GM18508 (cell line): Measurements from ENCODE around the gene RABGAP1L.

ENCODE experiments used
- ATAC-seq: cut with Tn5 transposase; IDR thresholded peaks from one replicate; pipeline ENCODE4 v1.9.1; 2021; ENCODE audit warnings: moderate number of reproducible peaks; ENCODE audit not compliant: insufficient read depth, unreplicated experiment

Gene RABGAP1L

DNA sequence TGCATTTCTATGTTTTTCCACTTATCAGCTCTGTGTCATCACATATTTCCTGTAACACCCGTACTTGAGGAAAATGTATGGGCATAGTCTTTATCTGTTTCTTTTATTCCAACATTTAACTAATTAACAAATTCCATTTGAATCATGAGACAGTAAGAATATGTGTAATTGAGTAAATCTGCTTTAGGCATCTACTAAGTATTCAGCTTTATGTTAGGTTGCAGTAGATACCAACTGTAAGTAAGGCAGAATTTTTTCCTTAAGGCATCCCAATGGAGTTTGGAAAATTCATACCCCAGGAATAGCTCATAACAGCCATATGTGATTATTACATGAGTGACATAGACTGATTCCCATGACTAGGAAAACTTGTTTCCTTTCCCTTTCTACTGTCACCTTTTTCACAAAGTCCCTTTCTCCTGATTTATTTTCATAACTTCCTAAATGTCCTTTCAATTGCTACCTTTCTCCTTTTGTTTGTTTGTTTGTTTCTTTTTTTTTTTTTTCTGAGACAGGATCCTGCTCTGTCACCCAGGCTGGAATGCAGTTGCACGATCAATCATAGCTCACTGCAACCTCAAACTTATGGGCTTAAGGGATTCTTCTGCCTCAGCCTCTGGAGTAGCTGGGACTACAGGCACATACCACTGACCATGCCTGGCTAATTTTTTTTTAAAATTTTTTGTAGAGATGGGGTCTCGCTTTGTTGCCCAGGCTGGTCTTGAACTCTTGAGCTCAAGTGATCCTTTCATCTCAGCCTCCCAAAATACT is 780.6 kb downstream of the RABGAP1L start:
- ATAC-seq = no peak

DNA sequence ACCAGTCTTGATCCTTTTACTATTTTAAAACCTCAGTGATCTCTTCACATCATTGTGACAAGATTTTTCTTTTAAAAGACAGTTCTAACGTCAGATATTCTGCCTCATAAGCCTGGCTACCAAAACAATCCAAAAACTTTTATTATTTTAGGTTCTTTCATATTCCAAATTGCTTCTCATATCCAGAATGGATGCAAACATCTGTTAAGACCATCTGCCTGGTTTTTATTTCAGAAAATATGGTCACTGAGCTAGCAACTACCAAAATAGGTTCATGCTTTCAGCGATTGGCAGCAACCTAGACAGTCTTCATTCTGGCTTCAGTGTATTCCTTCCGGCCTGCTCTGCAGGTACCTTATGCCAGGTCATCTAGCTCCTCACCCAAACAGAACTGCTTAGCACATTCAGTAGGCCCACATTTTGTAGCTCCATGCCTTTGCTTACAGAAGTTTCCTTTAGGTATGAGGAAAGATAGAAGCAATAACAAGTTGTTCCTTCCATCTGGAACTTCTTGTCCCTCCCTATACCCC is 781.4 kb downstream of the RABGAP1L start:
- ATAC-seq = no peak

DNA sequence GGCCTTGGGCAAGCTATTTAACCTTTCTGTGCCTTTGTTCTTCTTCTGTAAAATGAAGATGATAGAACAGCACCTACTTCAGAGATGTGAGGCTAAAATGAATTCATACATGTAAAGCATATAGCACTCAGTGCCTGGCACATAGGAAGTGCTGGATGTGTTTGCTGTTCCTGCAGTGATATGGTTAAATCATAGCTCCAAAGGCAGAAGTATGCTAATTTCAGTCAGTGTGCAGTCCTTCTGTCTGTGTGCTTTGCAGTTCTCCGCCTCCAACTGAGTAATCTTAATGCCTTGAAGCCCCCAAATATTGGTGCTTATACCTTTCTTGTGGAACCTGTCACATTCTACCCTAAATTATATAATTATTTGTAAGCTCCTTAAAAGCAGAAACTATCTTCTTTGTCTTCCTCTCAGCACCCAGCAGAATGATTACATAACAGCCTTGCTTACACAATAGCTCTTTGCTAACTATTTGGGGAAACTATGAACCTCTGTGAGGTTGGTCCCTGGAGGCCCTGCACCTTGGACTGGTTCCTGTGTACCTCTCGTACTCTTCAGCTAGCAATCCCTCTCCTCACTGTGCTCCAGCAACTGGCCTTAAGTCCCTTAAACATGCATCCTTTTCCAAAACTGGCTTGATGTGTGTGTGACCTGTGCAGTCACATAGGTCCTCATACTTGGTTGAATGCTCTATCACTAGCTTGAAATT is 783.4 kb downstream of the RABGAP1L start:
- ATAC-seq = no peak

DNA sequence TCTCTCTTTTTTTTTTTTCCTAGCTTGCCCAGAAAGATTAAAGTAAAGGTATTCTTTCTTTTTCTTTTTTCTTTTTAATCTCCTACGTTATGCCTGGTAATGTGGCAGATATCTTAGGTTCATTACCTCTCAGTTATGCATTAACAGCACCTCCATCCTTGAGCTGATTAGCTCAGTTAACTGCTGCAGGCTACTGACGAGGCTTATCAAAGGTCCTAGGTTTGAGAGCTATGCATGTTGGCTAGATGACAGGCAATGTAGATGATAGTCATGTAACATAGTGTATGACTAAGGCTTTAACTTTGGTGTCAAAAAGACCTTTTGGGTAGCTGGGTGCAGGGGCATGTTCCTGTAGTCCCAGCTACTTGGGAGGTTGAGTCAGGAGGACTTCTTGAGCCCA is 786.7 kb downstream of the RABGAP1L start:
- no peak for ATAC-seq

DNA sequence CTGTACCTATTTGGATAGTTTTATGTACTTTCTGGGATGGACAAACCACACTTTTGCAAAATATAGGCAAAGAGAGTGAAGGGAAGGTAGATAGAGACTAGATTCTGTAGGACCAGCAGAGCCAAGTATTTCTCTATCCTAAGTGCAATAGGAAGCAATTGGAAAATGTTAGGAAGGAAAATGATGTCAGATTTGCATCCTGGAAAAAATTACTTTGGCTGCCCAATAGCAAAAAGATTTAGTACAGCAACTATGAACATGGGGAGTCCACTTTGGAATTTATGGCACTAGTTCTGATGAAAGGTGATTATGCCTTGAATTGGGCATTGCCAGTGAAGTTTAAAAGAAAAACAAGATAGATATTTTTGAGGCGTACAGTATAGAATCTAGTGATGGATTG is 789.7 kb downstream of the RABGAP1L start:
- no peak for ATAC-seq

DNA sequence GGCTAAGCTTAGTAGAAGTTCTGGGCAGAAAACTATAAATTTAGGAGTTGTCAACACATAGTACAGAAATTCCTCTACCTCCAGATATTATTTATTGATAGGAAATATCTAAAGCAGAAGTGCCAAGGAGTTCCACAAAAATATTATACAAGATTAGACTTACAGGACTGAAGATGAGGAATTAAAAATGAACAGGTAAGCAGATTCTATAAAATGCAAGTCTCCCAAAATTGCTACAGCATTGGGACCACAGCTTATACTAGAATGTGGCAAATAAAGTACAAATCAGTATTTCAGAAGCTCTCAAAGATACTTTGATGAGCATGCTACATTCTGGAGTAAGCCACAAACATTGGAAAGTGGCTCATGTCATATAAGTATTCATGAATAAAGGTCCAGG is 790.3 kb downstream of the RABGAP1L start:
- no peak for ATAC-seq

DNA sequence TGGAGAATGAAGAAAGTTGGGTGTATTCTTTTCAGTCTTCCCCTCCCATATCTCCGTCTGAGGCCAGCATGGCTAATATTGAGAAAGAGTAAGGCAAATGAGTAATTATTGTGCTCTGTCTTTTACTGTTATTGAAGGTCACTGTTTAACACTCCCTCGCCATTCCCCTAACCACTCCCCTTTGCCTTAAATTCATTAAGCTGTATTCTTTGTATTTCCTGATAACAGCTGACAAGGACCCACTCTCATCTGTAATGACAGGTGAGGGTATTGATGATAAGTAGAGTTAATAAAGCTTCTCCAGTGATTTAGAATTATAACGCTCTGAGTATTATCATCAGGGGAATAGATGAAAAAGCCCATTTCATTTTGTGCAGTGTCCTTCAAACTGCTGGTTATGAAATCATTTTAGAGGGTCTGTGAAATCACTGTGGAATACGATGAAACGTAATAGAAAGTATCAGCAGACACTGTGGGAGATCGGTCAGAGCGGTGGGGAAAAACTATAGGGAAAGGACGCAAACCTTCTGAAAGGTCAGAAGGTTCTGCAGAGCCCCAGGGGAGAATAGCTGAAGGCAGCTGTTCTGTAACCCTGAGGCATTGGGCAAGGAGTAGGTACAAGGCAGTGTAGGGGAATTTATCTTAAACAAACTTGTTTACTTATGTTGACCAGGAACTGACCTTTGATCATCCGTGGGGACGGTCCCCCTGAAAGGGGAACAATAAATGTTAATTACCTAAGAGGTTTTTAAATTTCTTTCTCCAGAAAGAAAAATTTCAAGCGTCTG is 794.2 kb downstream of the RABGAP1L start:
- no peak for ATAC-seq

DNA sequence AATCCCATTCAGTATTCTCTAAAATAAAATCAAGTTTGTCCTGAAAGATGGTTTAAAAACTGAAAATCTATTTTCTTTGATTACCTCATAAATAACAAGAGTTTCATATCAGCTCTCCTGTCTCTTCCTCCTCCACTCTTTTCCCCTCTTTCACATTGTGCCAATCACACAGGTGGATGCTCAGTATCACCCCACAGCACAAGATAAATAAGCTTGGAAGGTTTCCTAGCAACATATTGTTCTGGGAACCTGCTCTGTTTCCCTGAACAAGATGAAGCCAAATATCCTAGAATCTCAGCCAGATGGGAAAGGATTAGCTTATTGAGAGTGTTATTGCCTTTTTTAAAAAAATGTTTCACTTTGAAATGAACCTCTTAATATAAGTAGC is 794.7 kb downstream of the RABGAP1L start:
- no peak for ATAC-seq

DNA sequence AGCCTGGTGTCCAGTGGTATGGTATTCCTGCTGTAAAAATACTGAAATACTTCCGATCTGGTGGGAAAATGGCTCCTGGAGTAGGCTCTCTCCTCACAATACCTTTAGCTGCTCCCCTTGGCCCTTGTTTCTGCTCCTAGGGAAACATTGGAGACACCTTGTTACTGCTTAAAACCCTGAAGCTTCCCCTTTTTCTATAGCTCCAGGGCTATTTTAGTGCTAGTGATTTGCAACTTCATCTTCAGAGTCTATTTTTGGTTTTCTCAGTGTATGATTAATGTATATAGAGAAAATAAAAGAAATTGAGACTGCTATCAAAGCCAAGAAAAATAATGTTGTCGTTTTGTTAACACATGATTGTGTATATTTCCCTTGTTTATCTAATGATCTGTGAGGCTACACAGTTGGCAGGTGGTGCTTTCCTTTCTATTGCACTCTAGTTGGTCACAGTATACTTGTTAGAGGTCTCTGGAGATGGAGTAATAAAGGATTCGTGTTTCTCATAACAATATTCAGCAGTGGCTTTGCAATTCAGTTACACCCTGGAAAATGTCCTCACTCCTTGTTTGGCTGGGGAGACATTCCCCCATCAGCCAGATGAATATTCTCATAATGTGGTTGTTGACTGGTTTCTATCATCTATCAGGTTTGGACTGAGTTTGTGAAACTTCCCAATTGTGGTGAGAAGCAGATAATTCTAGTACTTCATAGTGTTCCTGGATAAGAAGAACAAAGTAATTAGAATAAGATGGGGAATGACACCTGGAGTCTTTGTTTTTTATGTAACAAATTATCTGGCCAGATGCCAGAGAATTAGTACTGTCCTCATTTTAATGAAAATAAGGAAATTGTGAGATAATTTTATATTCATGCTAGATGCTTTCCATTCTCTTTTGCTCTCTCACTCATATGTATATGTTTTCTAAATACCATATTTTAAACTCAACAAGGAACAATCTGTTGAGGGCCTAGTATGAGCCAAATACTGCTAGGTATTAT is 795.6 kb downstream of the RABGAP1L start:
- ATAC-seq = no peak

DNA sequence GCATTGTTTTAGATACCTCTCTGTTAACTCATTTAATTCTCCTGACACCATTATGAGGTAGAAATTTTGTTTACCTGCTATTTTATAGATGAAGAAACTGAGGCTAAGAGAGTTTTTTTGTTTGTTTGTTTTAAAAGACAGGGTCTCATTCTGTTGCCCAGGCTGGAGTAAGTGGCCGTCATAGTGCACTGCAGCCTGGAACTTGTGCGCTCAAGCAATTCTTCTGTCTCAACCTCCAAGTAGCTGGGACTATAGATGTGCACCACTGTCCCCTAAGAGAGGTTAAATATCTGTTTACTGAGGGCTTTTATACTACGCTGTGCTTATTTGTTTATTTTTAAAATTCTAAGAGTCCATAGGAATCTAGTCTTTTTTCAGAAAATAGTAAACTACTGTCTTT is 796.8 kb downstream of the RABGAP1L start:
- ATAC-seq = no peak

DNA sequence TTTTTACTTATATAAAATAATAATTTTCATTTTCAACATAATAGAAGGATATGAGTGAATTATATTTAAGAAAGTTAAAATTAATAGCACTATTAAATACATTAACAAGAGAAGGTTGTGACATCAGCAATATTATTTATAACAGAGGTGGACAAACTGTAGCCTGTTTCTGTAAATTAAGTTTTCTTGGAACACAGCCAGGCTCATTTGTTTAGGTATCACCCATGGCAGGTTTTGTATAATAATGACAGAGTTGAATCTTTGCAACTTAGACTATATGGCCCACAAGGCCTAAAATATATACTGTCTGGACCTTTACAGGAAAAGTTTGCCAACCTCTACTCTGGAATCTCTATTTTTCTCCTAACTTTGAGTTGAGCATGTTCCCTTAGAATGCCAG is 797.7 kb downstream of the RABGAP1L start:
- ATAC-seq = no peak

DNA sequence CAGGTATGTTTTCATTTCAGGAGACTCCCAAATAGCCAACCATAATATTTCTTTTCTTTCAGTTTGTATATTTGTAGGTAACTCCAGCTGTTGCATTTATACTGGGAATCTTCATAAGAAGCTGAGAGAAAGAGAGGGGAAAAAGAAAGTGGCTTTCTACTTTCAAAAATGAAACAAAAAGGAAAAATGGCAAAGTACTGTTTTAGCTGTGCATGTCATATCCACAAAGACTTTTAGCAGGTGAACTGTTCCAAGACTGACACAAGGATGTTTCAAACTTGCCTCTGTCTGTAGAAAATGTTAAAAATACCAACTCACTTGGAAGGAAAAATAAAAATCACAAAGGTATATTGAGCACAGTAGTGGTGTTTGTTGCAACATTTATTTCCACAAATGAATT is 798.5 kb downstream of the RABGAP1L start:
- no peak for ATAC-seq

DNA sequence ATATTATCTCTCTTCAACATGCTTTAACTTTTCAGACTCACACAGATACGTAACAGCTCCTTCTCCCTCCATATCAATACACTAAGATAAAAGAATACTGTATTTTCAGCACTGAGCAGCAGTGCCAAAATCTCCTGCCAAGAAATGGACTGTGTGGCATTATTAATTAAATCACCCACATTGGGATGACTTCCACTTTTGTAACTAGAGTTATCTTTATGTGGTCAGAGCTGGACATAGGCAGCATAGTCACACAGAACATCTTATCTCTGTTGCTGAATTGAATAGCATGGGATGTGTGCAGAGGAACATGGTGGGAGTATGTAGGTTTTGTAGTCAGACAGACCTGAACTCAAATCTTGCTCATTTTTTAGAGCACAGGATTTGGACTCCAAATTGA is 799.1 kb downstream of the RABGAP1L start:
- no peak for ATAC-seq

DNA sequence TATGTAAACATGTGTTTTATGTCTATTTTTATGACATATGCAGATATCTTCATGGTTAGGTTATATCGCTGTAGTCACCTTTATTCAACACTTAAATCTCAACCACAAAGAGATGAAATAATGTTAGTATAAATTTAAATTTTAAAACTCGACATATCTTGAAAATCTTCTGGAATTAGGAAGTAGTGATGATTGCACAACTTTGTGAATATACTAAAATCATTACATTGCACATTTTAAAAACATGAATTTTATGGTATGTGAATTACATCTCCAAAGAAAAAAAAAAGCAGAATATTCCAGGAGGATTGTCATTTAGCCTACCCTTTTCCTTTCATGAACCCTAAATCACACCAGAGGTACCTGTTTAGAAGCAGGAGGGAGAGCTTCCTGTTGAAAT is 801.0 kb downstream of the RABGAP1L start:
- no peak for ATAC-seq

DNA sequence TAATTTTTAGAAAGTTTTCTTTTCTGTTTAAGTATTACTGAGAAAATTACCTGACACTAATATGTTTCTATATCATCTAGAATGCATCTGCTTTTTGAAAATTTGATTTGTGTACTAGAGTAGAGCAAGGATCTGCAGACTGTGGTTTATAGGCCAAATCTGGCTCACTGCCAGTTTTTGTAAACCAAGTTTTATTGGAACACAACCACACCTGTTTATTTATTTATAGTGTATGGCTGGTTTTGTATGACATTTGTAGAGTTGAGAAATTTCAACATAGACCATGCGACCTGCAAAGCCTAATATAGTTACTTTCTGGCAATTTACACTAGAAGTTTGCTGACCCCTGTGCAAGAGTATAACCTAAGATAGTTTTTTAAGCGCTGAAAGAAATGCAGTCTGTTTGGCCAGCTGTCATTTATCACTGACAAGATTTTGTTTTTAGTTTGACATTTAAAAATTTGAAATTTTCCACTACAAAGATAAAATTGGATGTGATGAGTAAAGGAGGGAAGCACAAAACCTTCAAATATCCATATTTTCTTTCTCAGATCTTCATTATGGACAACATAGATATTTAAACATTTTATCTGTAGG is 804.3 kb downstream of the RABGAP1L start:
- no peak for ATAC-seq

DNA sequence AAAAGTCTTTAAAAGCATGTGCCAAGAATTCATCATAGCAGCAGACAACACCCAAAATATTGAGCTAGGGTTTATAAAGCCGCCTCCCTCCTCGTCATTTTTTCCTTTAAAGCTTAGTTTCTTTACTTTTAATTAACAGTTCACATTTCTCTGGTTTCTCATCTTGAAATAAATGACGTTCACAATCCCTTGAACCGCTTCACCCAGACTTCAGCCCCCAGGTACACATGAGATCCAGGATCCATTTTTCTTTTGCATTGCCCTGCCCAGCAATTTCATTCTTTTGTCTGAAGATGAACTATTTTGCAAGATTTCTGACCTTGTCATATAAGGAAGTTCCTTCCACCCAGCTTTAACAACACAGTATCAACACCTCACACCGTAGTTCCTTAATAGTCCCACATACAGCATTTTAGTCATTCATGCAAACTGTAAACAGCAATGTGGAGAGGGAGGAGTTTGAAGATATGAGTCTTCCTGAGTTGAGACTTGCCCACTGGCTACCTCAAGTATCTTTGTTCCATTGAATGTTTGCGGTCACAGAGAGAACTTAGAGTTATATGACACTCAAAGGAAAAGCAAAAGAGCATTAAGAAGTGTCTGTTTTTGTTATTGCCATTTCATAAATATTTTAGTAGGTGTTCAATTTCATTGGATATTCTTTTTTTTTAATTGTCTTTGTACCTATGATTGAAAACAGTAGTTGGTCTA is 805.1 kb downstream of the RABGAP1L start:
- no peak for ATAC-seq

DNA sequence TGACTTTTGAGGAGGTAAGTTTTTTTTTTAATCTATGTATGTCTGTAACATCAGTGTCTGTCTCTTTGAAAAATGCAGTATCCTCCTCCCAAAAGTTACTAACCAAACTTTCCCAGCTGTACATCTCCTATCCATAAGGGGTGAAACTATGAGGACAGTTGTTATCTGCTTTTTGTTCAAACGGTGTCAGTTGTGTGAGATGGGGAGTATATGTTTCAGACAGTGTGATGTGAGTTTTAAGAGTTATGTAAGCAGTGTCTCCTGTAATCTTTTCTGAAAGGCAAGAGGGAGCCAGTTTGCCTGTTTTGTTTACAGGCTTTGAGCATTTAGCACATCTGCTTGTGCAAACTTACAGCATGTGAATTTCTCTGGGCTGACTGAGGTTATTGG is 805.6 kb downstream of the RABGAP1L start:
- no peak for ATAC-seq

DNA sequence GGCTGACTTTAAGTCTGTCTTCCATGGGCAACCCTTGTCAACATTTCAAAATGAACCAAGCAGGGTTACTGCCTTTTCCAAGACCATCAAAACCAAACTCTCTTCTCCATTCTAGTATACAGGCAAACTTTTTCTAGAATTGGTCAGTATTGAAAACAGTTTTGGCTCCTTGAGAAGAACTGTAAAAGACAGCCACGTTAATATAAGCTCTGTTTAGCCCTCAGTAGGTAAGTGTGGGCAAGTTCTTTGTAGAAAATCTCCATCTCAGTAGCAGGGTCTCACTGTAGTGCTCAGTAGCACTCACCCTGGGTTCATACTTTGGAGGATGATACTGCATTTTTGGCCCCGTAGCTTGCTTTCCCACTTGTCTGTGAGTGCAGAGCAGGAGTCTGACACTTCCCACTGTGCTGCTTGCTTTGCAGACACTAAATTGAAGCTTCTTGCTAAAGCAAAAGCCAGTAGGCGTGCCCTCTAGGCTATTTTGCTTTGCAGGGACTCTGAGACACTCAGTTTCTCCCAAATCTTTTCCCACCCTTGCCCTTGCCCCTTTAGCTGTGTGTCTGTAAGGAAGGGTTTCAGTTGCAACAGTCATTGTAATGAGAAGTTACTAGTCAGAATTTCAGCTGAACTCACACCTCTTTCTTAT is 806.2 kb downstream of the RABGAP1L start:
- ATAC-seq = no peak
